Thyroid gland (tissue), 4 donors: ENCODE data around the gene PCDHB10.
"Not testable (repeated sequence)": the region's sequence is repeated elsewhere in the genome, so short reads cannot be mapped to it uniquely, and the experiment has no call there.

Experiments used
- POLR2A ChIP-seq, 2 donors: fragments of 450-650 bp; IDR thresholded peaks; one replicate each; pipeline ENCODE4 v1.6.1; 2017; ENCODE audit warnings: antibody characterized with exemption in 2 of 2, mild to moderate bottlenecking in 2 of 2, moderate library complexity in 1 of 2
- TF ChIP-seq, protein P1 (sequence below), 6 experiments: fragments of 200-600 bp in 3 of 6; fragments of 450-650 bp in 3 of 6; sonication (generic) in 3 of 6; IDR thresholded peaks; one replicate each; pipeline ENCODE4 v1.5.1; 2016 to 2019; ENCODE audit warnings: antibody characterized with exemption in 6 of 6, mild to moderate bottlenecking in 2 of 6, inconsistent platforms in 1 of 6, moderate library complexity in 1 of 6

DNA sequence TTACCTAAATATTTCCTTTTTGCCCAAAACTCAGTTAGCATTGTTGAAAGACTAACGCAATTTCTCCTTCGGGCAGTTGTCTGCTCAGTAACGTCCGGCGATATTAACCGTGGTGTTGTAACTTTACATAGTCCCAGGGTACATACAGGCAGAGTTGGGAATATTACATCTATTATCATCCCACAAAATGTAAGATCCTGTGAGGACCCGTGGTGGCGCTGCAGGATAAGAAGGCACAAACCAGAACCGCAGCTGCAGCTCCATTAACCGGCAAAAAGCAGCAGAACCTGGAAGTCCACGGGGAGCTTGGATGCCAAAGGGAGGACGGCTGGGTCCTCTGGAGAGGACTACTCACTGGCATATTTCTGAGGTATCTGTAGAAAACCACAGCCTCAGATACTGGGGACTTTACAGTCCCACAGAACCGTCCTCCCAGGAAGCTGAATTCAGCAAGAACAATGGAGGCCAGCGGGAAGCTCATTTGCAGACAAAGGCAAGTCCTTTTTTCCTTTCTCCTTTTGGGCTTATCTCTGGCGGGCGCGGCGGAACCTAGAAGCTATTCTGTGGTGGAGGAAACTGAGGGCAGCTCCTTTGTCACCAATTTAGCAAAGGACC, 14.5 kb upstream of the PCDHB10 start, which contains the start of gene PCDHB8:
- TF ChIP-seq, protein P1, sequence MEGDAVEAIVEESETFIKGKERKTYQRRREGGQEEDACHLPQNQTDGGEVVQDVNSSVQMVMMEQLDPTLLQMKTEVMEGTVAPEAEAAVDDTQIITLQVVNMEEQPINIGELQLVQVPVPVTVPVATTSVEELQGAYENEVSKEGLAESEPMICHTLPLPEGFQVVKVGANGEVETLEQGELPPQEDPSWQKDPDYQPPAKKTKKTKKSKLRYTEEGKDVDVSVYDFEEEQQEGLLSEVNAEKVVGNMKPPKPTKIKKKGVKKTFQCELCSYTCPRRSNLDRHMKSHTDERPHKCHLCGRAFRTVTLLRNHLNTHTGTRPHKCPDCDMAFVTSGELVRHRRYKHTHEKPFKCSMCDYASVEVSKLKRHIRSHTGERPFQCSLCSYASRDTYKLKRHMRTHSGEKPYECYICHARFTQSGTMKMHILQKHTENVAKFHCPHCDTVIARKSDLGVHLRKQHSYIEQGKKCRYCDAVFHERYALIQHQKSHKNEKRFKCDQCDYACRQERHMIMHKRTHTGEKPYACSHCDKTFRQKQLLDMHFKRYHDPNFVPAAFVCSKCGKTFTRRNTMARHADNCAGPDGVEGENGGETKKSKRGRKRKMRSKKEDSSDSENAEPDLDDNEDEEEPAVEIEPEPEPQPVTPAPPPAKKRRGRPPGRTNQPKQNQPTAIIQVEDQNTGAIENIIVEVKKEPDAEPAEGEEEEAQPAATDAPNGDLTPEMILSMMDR (IDR thresholded peaks at IDR 0.05) = not testable (repeated sequence)
- TF ChIP-seq POLR2A (IDR thresholded peaks at IDR 0.05) = not testable (repeated sequence)
